ENCODE measurements around the gene ARHGAP1. TPM values are rescaled to one million over a fixed set of nuclear protein-coding genes. Genes with fewer than 3 reads are reported as not detected.

Gene ARHGAP1
- total and polyA plus RNA-seq, 2 donors (not counting 3 experiments of a cell fraction or from before 2014, with no cell fraction given) = 30.9 to 58.2 TPM

- Histone ChIP-seq H3K9ac (replicated peaks; ENCODE audit: extremely low read depth, insufficient read depth, low read length) (no peak overlapping the region), H3K27me3 (ENCODE audit: control insufficient read depth in 2 of 2, insufficient read depth in 2 of 2, low read length in 2 of 2) (no peaks in the 10 kb centered on the region), H3K36me3 (ENCODE audit: control insufficient read depth in 2 of 2, extremely low read depth in 1 of 2, insufficient read depth in 2 of 2, low read length in 2 of 2) (peaks cover 4 to 34% of the 10 kb centered on the region in 2 experiments), H3K9me3 (replicated peaks; ENCODE audit: control insufficient read depth, insufficient read depth, low read length) (no peaks in the 10 kb centered on the region), H4K20me1 (replicated peaks; ENCODE audit: control insufficient read depth, extremely low read depth, insufficient read depth, low read length) (no peaks in the 10 kb centered on the region), H3K4me1 (ENCODE audit: control insufficient read depth, extremely low read depth, insufficient read depth, low read length) (no peaks in the 10 kb centered on the region), H3K4me3 (replicated peaks in 1 of 3; ENCODE audit: insufficient read depth in 1 of 3, low read depth in 1 of 3, low read length in 3 of 3) (no peak overlapping the region), H3K9me1 (replicated peaks; ENCODE audit: control insufficient read depth, extremely low read depth, insufficient read depth, low read length) (no peaks in the 10 kb centered on the region), H3K79me2 (ENCODE audit: control insufficient read depth, insufficient read depth, low read length) (no peaks in the 10 kb centered on the region), H3K27ac (ENCODE audit: insufficient read depth, low read depth, low read length) (no peak overlapping the region), H2AFZ (ENCODE audit: low read depth, low read length) (no peak overlapping the region), H3K4me2 (ENCODE audit: insufficient read depth, low read length) (no peak overlapping the region)
- dilution Hi-C loops (cut with MboI; ENCODE audit: extremely low pct_ligation_motif_present, low sequenced_read_pairs) = no loop called here
- intact Hi-C loops (cut with micrococcal nuclease) = no loop called here
- DNase-seq (ENCODE audit: low read depth, low spot score) = no peak
- ChIA-PET CTCF (no interaction called here), POLR2A (no interaction called here)
- TF ChIP-seq, protein P1, sequence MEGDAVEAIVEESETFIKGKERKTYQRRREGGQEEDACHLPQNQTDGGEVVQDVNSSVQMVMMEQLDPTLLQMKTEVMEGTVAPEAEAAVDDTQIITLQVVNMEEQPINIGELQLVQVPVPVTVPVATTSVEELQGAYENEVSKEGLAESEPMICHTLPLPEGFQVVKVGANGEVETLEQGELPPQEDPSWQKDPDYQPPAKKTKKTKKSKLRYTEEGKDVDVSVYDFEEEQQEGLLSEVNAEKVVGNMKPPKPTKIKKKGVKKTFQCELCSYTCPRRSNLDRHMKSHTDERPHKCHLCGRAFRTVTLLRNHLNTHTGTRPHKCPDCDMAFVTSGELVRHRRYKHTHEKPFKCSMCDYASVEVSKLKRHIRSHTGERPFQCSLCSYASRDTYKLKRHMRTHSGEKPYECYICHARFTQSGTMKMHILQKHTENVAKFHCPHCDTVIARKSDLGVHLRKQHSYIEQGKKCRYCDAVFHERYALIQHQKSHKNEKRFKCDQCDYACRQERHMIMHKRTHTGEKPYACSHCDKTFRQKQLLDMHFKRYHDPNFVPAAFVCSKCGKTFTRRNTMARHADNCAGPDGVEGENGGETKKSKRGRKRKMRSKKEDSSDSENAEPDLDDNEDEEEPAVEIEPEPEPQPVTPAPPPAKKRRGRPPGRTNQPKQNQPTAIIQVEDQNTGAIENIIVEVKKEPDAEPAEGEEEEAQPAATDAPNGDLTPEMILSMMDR (IDR thresholded peaks at IDR 0.05; ENCODE audit: extremely low read depth in 1 of 2, insufficient read depth in 1 of 2, low read depth in 1 of 2, low read length in 2 of 2) = no peak
- TF ChIP-seq POLR2AphosphoS5 (IDR thresholded peaks at IDR 0.05; ENCODE audit: insufficient read depth, low read depth, low read length) (no peak), POLR2A (IDR thresholded peaks at IDR 0.05; ENCODE audit: low read depth, low read length) (no peak), MAX (IDR thresholded peaks at IDR 0.05; ENCODE audit: insufficient read depth, insufficient read length) (no peak), FOS (IDR thresholded peaks at IDR 0.05; ENCODE audit: borderline replicate concordance, insufficient read depth, low read length) (no peak), JUN (IDR thresholded peaks at IDR 0.05; ENCODE audit: borderline replicate concordance, insufficient read depth, insufficient read length, low read depth) (no peak), GATA2 (IDR thresholded peaks at IDR 0.05; ENCODE audit: insufficient read depth, insufficient read length, low read depth, low read length) (no peak), EZH2 (IDR thresholded peaks at IDR 0.05; ENCODE audit: borderline replicate concordance, low read depth, low read length, severe bottlenecking) (no peak), MYC (IDR thresholded peaks at IDR 0.05; ENCODE audit: low read depth, low read length) (no peak)
- no TSS peak for BruUV-seq (replicated peaks)
- no peak for FAIRE-seq
Measured at GRCh38 chr11:46690702-46691101, 9.7 kb downstream of the ARHGAP1 start.
